ENCODE results near the gene FGF12. TPM values are rescaled to one million over a fixed set of nuclear protein-coding genes. Genes with fewer than 3 reads are reported as not detected.

The FGF12 gene
- total RNA-seq, 1 experiment from 2014 or later, result 1.5 TPM

DNA sequence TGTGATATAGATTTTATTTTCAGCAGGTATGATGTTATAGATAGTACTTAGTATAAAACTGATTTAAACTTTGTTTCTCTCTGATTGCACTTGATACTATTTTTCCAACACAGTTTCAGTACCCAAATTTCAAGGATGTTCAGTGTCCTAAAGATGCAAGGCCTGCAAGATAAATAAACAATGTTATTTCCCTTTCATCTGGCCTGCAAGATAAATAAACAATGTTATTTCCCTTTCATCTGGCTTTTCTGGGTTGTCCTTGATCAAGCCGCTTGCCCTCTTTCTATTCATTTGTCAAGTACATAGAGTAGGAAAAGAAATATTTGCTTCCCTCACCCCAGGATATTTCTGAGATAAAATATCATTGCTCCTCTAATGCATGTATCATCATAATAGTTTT, 571.0 kb downstream of the FGF12 start:
- in situ Hi-C loops (cut with HindIII; ENCODE audit: low pct_unique_long_range_greater_than_20kb, low sequenced_read_pairs), result no loop called here
- DNase-seq (ENCODE audit: low read depth), result no peak

DNA sequence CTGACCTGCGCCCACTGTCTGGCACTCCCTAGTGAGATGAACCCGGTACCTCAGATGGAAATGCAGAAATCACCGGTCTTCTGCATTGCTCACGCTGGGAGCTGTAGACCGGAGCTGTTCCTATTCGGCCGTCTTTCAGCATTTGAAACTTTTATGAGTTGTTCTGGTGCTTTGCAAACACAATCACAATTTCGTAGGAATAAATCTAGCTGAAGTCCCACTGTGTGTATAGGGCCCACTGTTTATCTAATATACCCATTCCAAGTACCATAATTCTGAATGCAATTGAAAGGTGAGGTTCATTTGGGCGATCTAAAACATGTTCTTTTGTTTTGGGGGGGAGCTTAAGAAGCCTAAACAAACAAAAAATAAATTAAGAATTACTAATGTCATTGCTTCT, 572.1 kb downstream of the FGF12 start:
- in situ Hi-C loops (cut with HindIII; ENCODE audit: low pct_unique_long_range_greater_than_20kb, low sequenced_read_pairs), result no loop called here
- no peak for DNase-seq (ENCODE audit: low read depth)

DNA sequence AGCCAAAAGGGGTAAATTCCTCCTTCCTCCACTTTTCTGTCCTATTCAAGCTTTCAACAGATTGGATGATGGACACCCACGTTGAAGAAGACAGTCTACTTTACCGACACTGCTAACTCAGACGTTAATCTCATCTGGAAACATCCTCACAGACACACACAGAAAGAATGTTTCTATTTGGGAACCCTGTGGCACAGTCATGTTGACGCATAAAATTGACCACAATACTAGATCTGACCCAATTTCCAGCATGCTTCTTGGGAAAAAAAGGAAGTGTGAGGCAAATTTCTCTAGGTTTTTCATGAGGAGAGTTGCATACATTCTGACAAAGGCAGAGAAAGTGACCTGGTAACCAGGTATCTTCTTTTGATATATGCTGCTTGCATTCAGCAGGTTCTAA, 594.1 kb downstream of the FGF12 start:
- in situ Hi-C loops (cut with HindIII; ENCODE audit: low pct_unique_long_range_greater_than_20kb, low sequenced_read_pairs), result no loop called here
- DNase-seq (ENCODE audit: low read depth), result no peak

DNA sequence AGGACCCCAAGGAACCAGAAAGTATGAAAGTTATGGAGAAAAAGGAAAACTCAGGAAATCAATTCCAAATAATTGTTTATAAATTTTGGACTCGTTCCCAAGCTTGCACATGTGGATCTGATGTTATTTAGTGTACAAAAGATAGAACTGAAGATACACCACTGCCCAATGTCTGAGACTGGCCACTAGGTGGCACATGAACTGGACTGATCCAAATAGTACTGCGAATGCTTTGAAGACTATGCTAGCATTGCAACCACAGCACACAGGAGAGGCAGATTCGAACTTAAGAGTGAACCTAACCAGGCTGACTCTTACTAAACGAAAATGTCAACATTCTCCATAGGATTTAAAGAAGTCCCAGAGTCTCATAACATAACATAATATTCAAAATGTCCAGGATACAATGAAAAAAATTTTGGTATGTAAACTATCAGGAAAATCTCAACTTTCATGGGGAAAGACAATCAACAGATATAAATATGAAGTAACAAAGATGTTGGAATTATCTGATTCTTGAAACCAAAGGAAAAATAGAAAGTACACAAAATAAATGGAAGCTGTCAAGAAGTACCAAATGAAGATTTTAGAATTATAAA, 596.7 kb downstream of the FGF12 start:
- DNase-seq (ENCODE audit: low read depth), result peak; percentile 27
- in situ Hi-C loops (cut with HindIII; ENCODE audit: low pct_unique_long_range_greater_than_20kb, low sequenced_read_pairs), result no loop called here

DNA sequence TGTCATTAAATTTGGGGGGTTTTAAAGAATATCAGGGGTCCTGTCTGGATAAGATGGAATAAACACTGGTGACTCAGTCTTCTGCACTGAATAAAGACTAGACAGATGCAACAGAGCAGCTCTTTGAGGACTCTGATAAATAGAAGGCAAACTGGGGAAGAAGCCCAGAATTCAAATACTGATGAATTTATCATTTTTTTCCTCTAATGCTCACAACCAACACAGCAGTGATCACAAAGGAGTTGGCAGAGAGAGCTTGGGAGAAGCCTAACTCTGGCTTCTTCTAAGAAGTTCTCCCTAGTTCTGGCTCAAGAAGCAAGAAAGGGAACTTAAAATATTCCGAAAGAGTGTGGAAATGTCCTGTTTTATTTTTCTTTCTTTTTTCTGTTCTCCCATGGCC, 597.8 kb downstream of the FGF12 start:
- DNase-seq (ENCODE audit: low read depth), result no peak
- in situ Hi-C loops (cut with HindIII; ENCODE audit: low pct_unique_long_range_greater_than_20kb, low sequenced_read_pairs), result no loop called here

DNA sequence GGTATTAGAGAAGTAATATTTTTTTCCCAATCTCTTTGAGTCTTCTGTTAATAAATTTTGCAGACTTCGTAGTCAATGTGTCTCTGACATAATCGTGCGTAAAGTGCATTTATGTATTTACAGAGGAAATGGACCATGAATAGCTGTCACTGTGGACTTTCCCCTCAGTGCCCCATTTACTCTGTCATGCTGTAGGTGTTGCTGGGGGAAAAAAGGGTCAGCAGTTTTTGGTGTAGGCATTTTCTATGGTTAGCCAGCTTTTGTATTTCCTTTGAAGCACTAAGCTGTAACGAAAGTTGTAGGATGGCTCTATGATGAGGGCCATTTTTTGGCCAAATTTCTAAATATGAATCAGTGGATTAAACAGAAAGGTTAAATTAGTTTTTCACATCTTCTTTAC, 598.4 kb downstream of the FGF12 start:
- DNase-seq (ENCODE audit: low read depth), result peak; percentile 50
- in situ Hi-C loops (cut with HindIII; ENCODE audit: low pct_unique_long_range_greater_than_20kb, low sequenced_read_pairs), result no loop called here

DNA sequence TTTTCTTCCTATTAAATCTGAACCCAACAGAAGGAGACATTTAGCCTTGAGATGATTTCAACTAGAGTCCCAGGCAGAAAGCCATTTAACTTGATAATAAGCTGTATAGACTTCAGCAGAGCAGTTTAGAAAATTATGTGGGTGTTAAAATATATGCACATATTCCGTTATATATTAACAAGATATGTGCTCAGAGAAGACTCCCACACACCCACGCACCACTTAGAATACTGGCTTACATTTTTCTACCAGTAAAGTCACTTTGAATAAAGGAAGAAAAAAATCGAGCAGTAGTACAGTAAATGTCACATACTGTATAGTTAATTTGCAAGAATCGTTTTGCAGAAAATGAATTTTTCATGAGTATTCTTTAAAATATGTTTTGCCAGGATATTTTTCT, 599.3 kb downstream of the FGF12 start:
- DNase-seq (ENCODE audit: low read depth), result no peak
- in situ Hi-C loops (cut with HindIII; ENCODE audit: low pct_unique_long_range_greater_than_20kb, low sequenced_read_pairs), result no loop called here

DNA sequence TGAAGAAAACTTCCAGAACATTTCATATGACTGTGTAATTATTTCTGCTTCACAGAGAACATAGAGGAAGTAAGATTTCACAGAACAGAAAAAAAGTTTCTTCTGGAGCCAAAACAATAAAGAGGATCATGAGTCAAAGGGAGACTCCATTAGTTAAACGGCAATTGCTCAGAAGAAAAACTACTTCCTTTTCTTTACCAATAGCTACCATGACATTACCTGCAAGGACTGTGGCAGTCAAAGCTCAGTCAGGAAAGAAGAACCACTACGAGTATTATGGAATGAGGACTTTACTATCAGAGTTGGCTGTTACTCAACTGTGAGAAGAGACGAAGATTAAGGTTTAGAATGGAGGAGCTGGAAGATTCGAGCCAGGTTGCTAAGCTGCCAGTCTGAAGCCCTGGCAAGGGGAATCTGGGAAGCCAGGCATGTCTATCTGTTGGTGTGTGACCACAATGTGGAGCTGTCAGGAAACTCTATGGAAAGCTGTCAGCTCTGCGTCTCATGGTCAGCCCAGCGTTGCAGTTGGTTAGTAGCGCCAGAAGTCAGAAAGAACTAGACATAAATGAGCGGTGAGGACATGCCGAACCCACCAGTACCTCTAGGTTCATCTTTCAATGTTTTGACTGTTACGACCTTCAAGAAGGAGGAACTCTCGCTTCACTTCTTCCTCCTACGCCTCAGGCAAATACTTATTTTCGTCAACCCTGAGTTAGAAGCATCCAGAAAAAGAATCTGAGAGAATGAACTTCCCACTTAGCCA, 604.3 kb downstream of the FGF12 start:
- no peak for DNase-seq (ENCODE audit: low read depth)
- in situ Hi-C loops (cut with HindIII; ENCODE audit: low pct_unique_long_range_greater_than_20kb, low sequenced_read_pairs), result no loop called here

DNA sequence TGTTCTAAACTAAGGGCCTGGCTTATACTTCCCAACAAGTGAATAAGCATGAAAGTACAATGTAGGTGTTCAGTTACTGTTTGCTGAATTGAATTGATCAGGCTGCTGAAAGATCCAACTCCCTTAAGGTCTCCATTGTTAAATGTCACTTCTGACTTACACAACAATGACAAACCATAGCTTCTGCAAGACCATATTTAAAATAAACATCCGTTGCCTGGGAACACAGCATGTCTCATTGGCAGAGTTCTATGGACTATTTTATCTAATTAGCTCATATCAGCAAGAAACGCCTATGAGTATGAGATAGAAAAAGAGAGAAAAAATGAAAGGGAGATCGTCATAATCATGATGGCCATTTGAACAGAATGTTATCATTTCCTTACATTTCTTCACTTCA, 605.4 kb downstream of the FGF12 start:
- DNase-seq (ENCODE audit: low read depth), result no peak
- in situ Hi-C loops (cut with HindIII; ENCODE audit: low pct_unique_long_range_greater_than_20kb, low sequenced_read_pairs), result no loop called here

DNA sequence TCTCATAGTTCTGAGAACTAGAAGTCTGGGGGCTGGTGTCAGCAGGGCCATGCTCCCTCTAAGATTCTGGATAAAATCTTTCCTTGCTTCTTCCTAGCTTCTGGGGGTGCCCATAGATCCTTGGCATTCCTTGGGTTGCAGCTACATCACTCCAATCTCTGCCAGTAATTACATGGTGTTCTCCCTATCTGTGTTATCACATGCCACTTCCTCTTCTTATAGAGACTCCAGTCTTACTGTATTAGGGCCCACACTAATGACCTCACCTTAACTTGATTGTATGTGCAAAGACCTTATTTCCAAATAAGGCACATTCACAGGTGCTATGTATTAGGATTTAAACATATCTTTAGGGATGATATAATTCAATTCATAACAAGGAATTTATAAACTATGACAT, 618.5 kb downstream of the FGF12 start:
- in situ Hi-C loops (cut with HindIII; ENCODE audit: low pct_unique_long_range_greater_than_20kb, low sequenced_read_pairs), result no loop called here
- DNase-seq (ENCODE audit: low read depth), result no peak

DNA sequence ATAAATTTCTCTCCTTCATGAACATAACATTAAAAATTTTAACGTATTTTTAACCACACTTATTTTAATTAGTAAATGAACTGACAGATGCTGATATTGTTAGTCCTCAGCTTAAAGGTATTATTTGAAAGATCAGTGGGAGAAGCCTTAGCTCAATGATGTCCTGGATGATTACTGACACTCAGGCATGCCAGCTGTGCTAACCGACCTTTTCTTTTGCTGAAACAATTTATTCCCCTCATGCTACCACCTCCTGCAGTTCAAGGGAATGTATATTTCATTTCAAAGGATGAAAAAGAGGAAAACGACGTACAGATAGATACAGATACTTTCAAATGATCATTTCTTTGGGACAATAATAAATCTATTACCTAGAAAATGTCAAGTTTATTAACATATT, 620.8 kb downstream of the FGF12 start:
- no peak for DNase-seq (ENCODE audit: low read depth)
- in situ Hi-C loops (cut with HindIII; ENCODE audit: low pct_unique_long_range_greater_than_20kb, low sequenced_read_pairs), result no loop called here

DNA sequence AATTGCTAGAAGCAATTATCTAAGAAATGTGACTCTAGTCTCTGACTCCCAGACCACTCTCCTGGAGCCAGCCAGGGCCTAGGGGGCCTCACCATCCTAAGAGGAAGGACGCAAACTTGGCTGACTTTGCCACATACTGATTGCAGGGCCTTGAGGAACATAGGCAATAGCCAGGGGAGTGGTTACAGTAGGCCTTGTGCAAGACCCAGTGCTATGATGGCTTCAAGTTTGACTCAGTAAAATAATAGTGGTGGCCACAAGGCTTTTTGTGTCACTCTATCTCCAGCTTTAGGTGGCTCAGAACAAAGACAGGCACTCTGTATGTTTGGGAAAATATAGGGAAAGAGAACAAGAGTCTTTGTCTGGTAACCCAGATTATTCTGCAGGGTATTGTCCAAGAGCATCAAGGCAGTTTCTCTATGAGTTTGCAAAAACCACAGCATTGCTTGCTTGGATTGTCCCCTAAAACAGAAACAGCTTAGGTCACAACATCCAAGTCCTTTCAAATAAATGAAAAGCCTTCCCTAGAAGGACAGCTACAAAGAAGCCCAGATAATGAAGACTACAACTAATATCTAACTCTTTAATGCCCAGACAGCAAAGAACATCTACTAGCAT, 634.8 kb downstream of the FGF12 start:
- in situ Hi-C loops (cut with HindIII; ENCODE audit: low pct_unique_long_range_greater_than_20kb, low sequenced_read_pairs), result no loop called here
- no peak for DNase-seq (ENCODE audit: low read depth)

DNA sequence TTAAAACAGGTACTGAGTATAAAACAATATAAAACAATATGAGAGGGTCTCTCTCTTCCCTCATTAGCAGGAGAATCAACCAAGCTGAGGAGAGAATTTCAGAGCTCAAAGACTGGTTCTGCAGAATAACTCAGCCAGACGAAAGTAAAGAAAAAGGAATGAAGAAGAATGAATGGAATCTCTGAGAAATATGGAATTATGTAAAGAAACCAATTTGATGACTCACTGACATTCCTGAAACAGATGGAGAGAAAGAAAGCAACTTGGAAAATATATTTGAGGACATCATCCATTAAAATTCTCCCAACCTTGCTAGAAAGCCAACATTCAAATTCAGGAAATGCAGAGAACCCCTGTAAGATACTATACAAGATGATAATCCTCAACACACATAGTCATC, 635.5 kb downstream of the FGF12 start:
- no peak for DNase-seq (ENCODE audit: low read depth)
- in situ Hi-C loops (cut with HindIII; ENCODE audit: low pct_unique_long_range_greater_than_20kb, low sequenced_read_pairs), result no loop called here

DNA sequence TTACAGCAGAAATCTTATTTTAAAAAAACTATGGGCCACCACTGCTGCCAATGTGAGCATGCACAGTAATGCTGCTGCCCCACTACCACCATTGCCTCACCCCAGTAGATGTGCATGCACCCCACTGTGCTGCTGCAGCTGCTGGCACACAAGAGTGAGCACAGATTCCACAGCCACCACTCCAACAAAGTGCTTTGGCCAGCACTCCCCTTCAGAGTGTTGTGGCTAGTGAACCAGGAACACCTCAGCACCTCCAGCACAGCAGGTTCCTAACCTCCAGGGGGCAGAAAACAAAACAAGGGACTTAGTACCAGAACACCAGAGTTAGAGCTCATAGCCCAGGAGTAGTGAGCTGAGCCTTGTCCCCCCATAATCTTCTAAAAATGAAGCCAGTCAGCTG, 636.8 kb downstream of the FGF12 start:
- peak; percentile 16 for DNase-seq (ENCODE audit: low read depth)

More for the DNA sequence above, 636.8 kb downstream of the FGF12 start:
- in situ Hi-C loops (cut with HindIII; ENCODE audit: low pct_unique_long_range_greater_than_20kb, low sequenced_read_pairs), result no loop called here

Other genes with a start within 250 kb of the FGF12 start
- gene MB21D2, start 190.3 kb upstream of the FGF12 start, total RNA-seq (2014; rRNA removed; shearing (Covaris generic); ENCODE audit: low replicate concordance), result 3.3 and 9.2 TPM in 2 replicates